ENCODE results near the gene SNCB.

SNCB gene

DNA sequence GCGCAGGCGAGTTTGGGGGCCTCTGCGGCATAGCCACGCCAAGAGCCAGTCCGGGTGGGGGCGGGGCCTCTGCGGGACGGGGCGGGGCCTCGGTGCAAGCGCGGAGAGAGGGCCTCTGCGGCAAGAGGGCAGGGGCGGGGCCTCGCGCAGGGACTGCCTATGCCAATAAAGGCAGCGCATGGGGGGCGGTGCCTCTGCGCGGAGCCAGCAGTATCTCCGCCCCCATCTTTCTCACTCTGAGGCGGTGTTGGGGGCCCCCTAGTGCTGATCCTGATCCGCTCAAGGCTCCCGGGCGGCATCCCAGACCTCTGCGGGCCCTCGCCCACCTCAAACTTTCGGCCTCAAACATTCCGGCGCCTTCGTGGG is 11.1 kb downstream of the SNCB start:
- Histone ChIP-seq H3K4me1 (ENCODE audit: control insufficient read depth in 1 of 2, insufficient read depth in 2 of 2, low read length in 2 of 2) (no peaks in the 10 kb centered on the region), H3K4ac (ENCODE audit: low read depth, low read length) (no peak overlapping the region), H4K12ac (ENCODE audit: low read depth, low read length) (no peak overlapping the region), H4K8ac (ENCODE audit: low read depth, low read length) (no peak overlapping the region), H2BK120ac (ENCODE audit: insufficient read depth, low read length, poor library complexity) (no peak overlapping the region), H2BK12ac (ENCODE audit: low read length) (no peak overlapping the region), H3K36me3 (ENCODE audit: control insufficient read depth in 1 of 2, insufficient read depth in 2 of 2, low read length in 2 of 2) (no peaks in the 10 kb centered on the region), H3K4me2 (ENCODE audit: low read length) (peak overlapping the region; percentile 1), H3K14ac (ENCODE audit: low read length) (no peak overlapping the region), H4K91ac (ENCODE audit: low read depth, low read length) (no peak overlapping the region), H3K79me2 (ENCODE audit: control insufficient read depth, insufficient read depth, low read length, poor library complexity) (no peaks in the 10 kb centered on the region), H3K18ac (ENCODE audit: low read length) (no peak overlapping the region), H3K27ac (ENCODE audit: low read depth, low read length) (no peak overlapping the region), H2AK5ac (ENCODE audit: low read length) (no peak overlapping the region), H3K9ac (ENCODE audit: low read length) (no peak overlapping the region), H3K79me1 (ENCODE audit: low read length) (no peaks in the 10 kb centered on the region), H2AFZ (ENCODE audit: insufficient read depth, low read length, poor library complexity) (no peak overlapping the region), H2BK5ac (ENCODE audit: low read depth, low read length, poor library complexity) (no peak overlapping the region), H3K23ac (ENCODE audit: low read length) (no peak overlapping the region), H3K9me3 (ENCODE audit: insufficient read depth, low read depth, low read length) (peaks cover 18% of the 10 kb centered on the region), H3K4me3 (ENCODE audit: low read depth, low read length) (no peak overlapping the region), H3K27me3 (ENCODE audit: insufficient read depth, low read length) (peaks cover 30% of the 10 kb centered on the region)
- no CpG with 5 or more reads among the region's 31 CpGs for WGBS (ENCODE audit: extremely low coverage, insufficient coverage, insufficient read length)
- DNase-seq = no peak

DNA sequence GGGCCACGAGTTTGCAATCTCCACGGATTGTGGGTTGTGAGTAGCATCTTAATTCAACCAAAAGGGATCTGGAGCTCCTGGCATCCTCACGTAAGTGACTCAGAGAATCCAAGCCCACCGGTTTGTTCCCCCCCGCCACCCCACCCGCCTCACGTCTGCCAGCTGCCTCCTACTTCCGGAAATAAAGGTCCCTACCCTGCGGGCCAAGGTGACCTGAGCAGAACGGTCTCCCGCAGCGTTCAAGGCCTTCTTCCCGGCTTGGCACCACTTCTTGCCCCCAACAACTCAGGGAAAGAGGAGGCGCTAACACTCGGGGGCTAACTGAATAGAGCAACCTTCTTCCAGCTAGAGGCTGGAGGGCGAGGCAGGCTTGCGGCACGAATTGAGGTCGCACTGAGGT is 11.6 kb downstream of the SNCB start:
- DNase-seq = no peak
- Histone ChIP-seq H3K79me1 (ENCODE audit: low read length) (no peaks in the 10 kb centered on the region), H3K4ac (ENCODE audit: low read depth, low read length) (no peak overlapping the region), H4K12ac (ENCODE audit: low read depth, low read length) (no peak overlapping the region), H3K9me3 (ENCODE audit: insufficient read depth, low read depth, low read length) (peaks cover 18% of the 10 kb centered on the region), H3K36me3 (ENCODE audit: control insufficient read depth in 1 of 2, insufficient read depth in 2 of 2, low read length in 2 of 2) (no peaks in the 10 kb centered on the region), H3K4me2 (ENCODE audit: low read length) (no peak overlapping the region), H3K27ac (ENCODE audit: low read depth, low read length) (no peak overlapping the region), H2BK120ac (ENCODE audit: insufficient read depth, low read length, poor library complexity) (no peak overlapping the region), H3K4me1 (ENCODE audit: control insufficient read depth in 1 of 2, insufficient read depth in 2 of 2, low read length in 2 of 2) (no peaks in the 10 kb centered on the region), H2AFZ (ENCODE audit: insufficient read depth, low read length, poor library complexity) (no peak overlapping the region), H2BK5ac (ENCODE audit: low read depth, low read length, poor library complexity) (no peak overlapping the region), H2BK12ac (ENCODE audit: low read length) (no peak overlapping the region), H4K91ac (ENCODE audit: low read depth, low read length) (no peak overlapping the region), H3K9ac (ENCODE audit: low read length) (no peak overlapping the region), H3K27me3 (ENCODE audit: insufficient read depth, low read length) (peaks cover 30% of the 10 kb centered on the region), H3K18ac (ENCODE audit: low read length) (no peak overlapping the region), H3K14ac (ENCODE audit: low read length) (no peak overlapping the region), H2AK5ac (ENCODE audit: low read length) (no peak overlapping the region), H4K8ac (ENCODE audit: low read depth, low read length) (no peak overlapping the region), H3K79me2 (ENCODE audit: control insufficient read depth, insufficient read depth, low read length, poor library complexity) (no peaks in the 10 kb centered on the region), H3K4me3 (ENCODE audit: low read depth, low read length) (no peak overlapping the region), H3K23ac (ENCODE audit: low read length) (no peak overlapping the region)
- no CpG with 5 or more reads among the region's 19 CpGs for WGBS (ENCODE audit: extremely low coverage, insufficient coverage, insufficient read length)

DNA sequence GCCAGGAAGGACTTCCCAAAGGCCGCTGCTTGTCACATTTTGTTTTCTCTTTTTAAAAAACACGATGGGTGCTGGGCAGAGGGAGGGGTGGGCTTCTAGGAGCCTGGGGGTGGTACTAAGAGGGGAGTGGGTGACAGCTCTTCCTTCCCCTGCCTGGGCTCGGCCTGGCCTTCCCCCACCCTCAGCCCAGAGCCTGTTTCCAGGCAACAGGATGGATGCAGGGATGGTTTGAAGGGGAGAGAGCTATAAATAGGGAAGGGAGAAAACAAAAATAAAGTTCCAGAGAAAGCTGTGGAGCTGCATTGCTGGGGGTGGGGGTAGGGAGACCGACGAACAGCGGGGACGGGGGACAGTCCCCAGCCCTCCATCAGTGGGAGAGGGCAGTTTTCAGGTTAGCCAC is 13.8 kb downstream of the SNCB start:
- peaks cover 30% of the 10 kb centered on the region for H3K27me3 ChIP-seq (ENCODE audit: insufficient read depth, low read length)
- H3K4me1 ChIP-seq (ENCODE audit: control insufficient read depth in 1 of 2, insufficient read depth in 2 of 2, low read length in 2 of 2) = no peaks in the 10 kb centered on the region
- H2BK12ac ChIP-seq (ENCODE audit: low read length) = no peak overlapping the region
- no peak overlapping the region for H3K4ac ChIP-seq (ENCODE audit: low read depth, low read length)
- WGBS (ENCODE audit: extremely low coverage, insufficient coverage, insufficient read length) = no CpG with 5 or more reads among the region's 7 CpGs
- no peaks in the 10 kb centered on the region for H3K79me1 ChIP-seq (ENCODE audit: low read length)
- H3K27ac ChIP-seq (ENCODE audit: low read depth, low read length) = no peak overlapping the region
- no peak overlapping the region for H4K12ac ChIP-seq (ENCODE audit: low read depth, low read length)
- H4K91ac ChIP-seq (ENCODE audit: low read depth, low read length) = no peak overlapping the region
- H3K18ac ChIP-seq (ENCODE audit: low read length) = no peak overlapping the region
- no peak overlapping the region for H3K23ac ChIP-seq (ENCODE audit: low read length)
- H4K8ac ChIP-seq (ENCODE audit: low read depth, low read length) = no peak overlapping the region
- no peaks in the 10 kb centered on the region for H3K79me2 ChIP-seq (ENCODE audit: control insufficient read depth, insufficient read depth, low read length, poor library complexity)
- no peaks in the 10 kb centered on the region for H3K36me3 ChIP-seq (ENCODE audit: control insufficient read depth in 1 of 2, insufficient read depth in 2 of 2, low read length in 2 of 2)
- H3K4me2 ChIP-seq (ENCODE audit: low read length) = no peak overlapping the region
- H2BK5ac ChIP-seq (ENCODE audit: low read depth, low read length, poor library complexity) = no peak overlapping the region
- peaks cover 18% of the 10 kb centered on the region for H3K9me3 ChIP-seq (ENCODE audit: insufficient read depth, low read depth, low read length)
- H2AK5ac ChIP-seq (ENCODE audit: low read length) = no peak overlapping the region
- H3K9ac ChIP-seq (ENCODE audit: low read length) = no peak overlapping the region
- no peak overlapping the region for H2AFZ ChIP-seq (ENCODE audit: insufficient read depth, low read length, poor library complexity)
- H3K14ac ChIP-seq (ENCODE audit: low read length) = no peak overlapping the region
- DNase-seq = no peak
- H3K4me3 ChIP-seq (ENCODE audit: low read depth, low read length) = no peak overlapping the region
- H2BK120ac ChIP-seq (ENCODE audit: insufficient read depth, low read length, poor library complexity) = no peak overlapping the region

DNA sequence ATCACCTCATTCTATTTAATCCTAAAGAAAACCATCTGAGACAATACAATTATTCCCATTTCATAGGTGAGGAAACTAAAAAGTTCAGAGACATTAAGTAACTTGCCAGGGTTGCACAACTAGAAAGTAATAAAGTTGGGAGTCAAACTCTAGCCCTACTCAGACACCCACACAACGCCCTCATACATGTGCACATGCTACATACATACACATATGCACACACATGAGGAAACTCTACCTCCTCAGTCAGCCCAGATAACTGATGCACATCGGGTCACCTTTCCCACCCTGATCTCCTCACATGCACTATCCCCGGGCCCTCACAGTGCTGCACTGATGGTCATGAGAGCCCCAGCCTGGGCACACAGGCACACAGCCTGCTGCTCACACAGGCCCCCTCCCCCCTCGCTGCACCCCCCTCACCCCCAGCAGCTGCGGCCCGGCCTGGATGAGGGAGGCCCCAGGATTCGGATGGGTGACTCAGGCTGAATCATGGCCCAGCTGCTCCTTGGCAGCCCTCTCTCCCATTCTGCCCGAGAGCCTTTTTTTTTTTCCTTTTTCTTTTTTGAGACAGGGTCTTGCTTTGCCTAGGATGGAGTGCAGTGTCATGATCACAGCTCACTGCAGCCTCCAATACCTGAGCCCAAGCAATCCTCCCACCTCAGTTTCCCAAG is 15.4 kb downstream of the SNCB start:
- H3K79me2 ChIP-seq (ENCODE audit: control insufficient read depth, insufficient read depth, low read length, poor library complexity) = no peaks in the 10 kb centered on the region
- H2AK5ac ChIP-seq (ENCODE audit: low read length) = no peak overlapping the region
- no peak overlapping the region for H3K4ac ChIP-seq (ENCODE audit: low read depth, low read length)
- H2BK12ac ChIP-seq (ENCODE audit: low read length) = no peak overlapping the region
- H3K36me3 ChIP-seq (ENCODE audit: control insufficient read depth in 1 of 2, insufficient read depth in 2 of 2, low read length in 2 of 2) = no peaks in the 10 kb centered on the region
- no peak overlapping the region for H3K4me2 ChIP-seq (ENCODE audit: low read length)
- H4K91ac ChIP-seq (ENCODE audit: low read depth, low read length) = no peak overlapping the region
- H3K27ac ChIP-seq (ENCODE audit: low read depth, low read length) = no peak overlapping the region
- H3K9ac ChIP-seq (ENCODE audit: low read length) = no peak overlapping the region
- H3K23ac ChIP-seq (ENCODE audit: low read length) = no peak overlapping the region
- H3K4me3 ChIP-seq (ENCODE audit: low read depth, low read length) = no peak overlapping the region
- no peak overlapping the region for H3K18ac ChIP-seq (ENCODE audit: low read length)
- WGBS (ENCODE audit: extremely low coverage, insufficient coverage, insufficient read length) = no CpG with 5 or more reads among the region's 8 CpGs
- H2AFZ ChIP-seq (ENCODE audit: insufficient read depth, low read length, poor library complexity) = no peak overlapping the region
- H2BK5ac ChIP-seq (ENCODE audit: low read depth, low read length, poor library complexity) = no peak overlapping the region
- peaks cover 21% of the 10 kb centered on the region for H3K27me3 ChIP-seq (ENCODE audit: insufficient read depth, low read length)
- H3K4me1 ChIP-seq (ENCODE audit: control insufficient read depth in 1 of 2, insufficient read depth in 2 of 2, low read length in 2 of 2) = peaks cover 0 to 3% of the 10 kb centered on the region in 2 experiments
- H4K8ac ChIP-seq (ENCODE audit: low read depth, low read length) = no peak overlapping the region
- H3K9me3 ChIP-seq (ENCODE audit: insufficient read depth, low read depth, low read length) = peaks cover 16% of the 10 kb centered on the region
- no peak for DNase-seq
- H3K79me1 ChIP-seq (ENCODE audit: low read length) = no peaks in the 10 kb centered on the region
- H3K14ac ChIP-seq (ENCODE audit: low read length) = no peak overlapping the region
- no peak overlapping the region for H4K12ac ChIP-seq (ENCODE audit: low read depth, low read length)
- no peak overlapping the region for H2BK120ac ChIP-seq (ENCODE audit: insufficient read depth, low read length, poor library complexity)
